AG04449 (cell line): ENCODE results near the gene LORICRIN.

Experiments used
- CTCF ChIA-PET: fragments of 350-600 bp; formaldehyde crosslinking; extraction: SDS; loops from one replicate; lab custom pipeline; 2021; ENCODE audit warnings: antibody characterized with exemption; lab: Yijun Ruan, JAX
- POLR2A ChIA-PET: fragments of 400-600, 350-600 bp; formaldehyde crosslinking; extraction: SDS; loops from one replicate; lab custom pipeline; 2020; ENCODE audit warnings: antibody characterized with exemption, inconsistent platforms; lab: Yijun Ruan, JAX
- DNase-seq: peaks from one replicate; pipeline ENCODE4 v3.0.0-alpha.2; 2010; ENCODE audit warnings: low read depth, low spot score
- H3K4me3 ChIP-seq: 2 replicates; pipeline ENCODE4 v1.5.1; 2011; ENCODE audit warnings: low read depth, mild to moderate bottlenecking, control low read depth, low read length
- CTCF ChIP-seq: IDR thresholded peaks from one replicate; pipeline ENCODE4 v1.5.1; 2011; ENCODE audit warnings: mild to moderate bottlenecking, moderate library complexity, low read length, control low read depth, inconsistent platforms; ENCODE audit not compliant: insufficient read depth; ENCODE audit errors: missing control alignments

LORICRIN gene

GRCh38 chr1:153302308-153302707 is 42.8 kb downstream of the LORICRIN start:
- CTCF ChIA-PET, result no interaction called here

GRCh38 chr1:153305682-153306081 is 46.2 kb downstream of the LORICRIN start:
- CTCF ChIA-PET, result no interaction called here
- DNase-seq, result no peak
- H3K4me3 ChIP-seq, result no peak overlapping the region
- no peak for TF ChIP-seq CTCF
- POLR2A ChIA-PET, result no interaction called here

More at GRCh38 chr1:153302308-153302707, 42.8 kb downstream of the LORICRIN start:
- no peak for TF ChIP-seq CTCF
- POLR2A ChIA-PET, result no interaction called here
- H3K4me3 ChIP-seq, result no peak overlapping the region
- no peak for DNase-seq

GRCh38 chr1:153306303-153307220 is 47.1 kb downstream of the LORICRIN start:
- ChIA-PET POLR2A (no interaction called here), CTCF (no interaction called here)
- no peak for DNase-seq
- TF ChIP-seq CTCF, result no peak
- no peak overlapping the region for H3K4me3 ChIP-seq

- CTCF ChIA-PET, result no interaction called here
- no peak for DNase-seq
- no peak for TF ChIP-seq CTCF
- H3K4me3 ChIP-seq, result no peak overlapping the region
- POLR2A ChIA-PET, result no interaction called here
These were observed 47.7 kb downstream of the LORICRIN start for GRCh38 chr1:153307221-153307600.

- no peak for TF ChIP-seq CTCF
- DNase-seq, result no peak
- H3K4me3 ChIP-seq, result no peak overlapping the region
- ChIA-PET POLR2A (no interaction called here), CTCF (no interaction called here)
These were observed 49.1 kb downstream of the LORICRIN start for GRCh38 chr1:153308540-153308939.

- CTCF ChIA-PET, result no interaction called here
- POLR2A ChIA-PET, result no interaction called here
- no peak overlapping the region for H3K4me3 ChIP-seq
- DNase-seq, result no peak
- no peak for TF ChIP-seq CTCF
These were observed 50.0 kb downstream of the LORICRIN start for GRCh38 chr1:153309441-153309840.
